GM21526 (cell line): Measurements from ENCODE around the gene NBL1.
"Not testable (repeated sequence)": the region's sequence is repeated elsewhere in the genome, so short reads cannot be mapped to it uniquely, and the experiment has no call there.

Experiments
- ATAC-seq: cut with Tn5 transposase; IDR thresholded peaks from one replicate; pipeline ENCODE4 v1.9.1; 2021; ENCODE audit warnings: moderate library complexity; ENCODE audit not compliant: unreplicated experiment, low FRiP score

NBL1 gene

DNA sequence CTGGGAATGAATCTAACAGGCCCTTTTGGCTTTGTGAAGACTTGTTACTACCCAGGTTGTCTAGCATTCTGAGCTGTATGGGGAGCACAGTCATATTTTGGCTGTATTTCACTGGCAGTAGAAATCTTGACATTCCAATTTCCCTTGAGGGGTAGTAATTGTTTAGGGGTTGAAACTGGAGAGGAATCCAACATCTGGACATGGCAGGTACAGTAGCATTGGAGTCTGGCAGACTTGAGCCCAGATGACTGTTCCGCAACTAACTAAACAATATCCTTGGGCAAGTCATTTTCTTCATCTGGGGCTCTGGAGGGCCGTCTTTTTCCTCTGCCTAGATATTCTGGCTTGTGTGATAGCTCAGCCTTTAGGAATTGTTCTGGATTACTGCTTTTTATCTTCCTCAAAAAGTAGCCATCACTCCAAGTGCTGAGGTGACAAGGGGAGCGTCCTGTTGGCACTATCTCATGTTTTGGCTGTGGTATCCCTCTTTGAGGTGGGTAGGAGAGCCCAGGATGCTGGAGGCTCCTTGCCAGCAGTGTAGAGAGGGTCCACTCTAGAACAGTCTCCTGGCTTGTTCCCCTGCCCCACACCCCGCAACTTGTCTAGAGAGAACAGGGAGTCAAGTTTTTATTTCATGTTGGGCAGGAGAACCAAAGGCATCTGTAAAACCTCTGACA, 22.7 kb upstream of the NBL1 start:
- ATAC-seq = no peak

DNA sequence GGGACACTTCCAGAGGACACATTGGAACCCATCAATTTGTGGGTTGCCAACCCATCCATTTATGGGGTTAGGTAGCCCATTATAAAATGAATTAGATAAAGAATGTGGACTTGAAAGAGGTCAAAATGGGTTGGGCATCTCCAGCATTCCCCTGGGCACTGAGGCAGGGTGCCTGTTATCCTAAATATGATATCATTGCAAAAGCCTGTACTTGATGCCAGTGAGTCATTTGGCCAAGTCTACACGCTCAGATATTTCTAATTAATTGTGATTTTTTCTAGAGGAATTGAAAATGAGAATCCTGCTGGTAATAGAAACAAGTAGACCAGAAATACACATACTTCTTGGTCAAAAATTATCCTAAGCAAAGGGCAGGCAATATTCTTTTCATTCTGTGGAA, 21.9 kb upstream of the NBL1 start:
- ATAC-seq = no peak

DNA sequence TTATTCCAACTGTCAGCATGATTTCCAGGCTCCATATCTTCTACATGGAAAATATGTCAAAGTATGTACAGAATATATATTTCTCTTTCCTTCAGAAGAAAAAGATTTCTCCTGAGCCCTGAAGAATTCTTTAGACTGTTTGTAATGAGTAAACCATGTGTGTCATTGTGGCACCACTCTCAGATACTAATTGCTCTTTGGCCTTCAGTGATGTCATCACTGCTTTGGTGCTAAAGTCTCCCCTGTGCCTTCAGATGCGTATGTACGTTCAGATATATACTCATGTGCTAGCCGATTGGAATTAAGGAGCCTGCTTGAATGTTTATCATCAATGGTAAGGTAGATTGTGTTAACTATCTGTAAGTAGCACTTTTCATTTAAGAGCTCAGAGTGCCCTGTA, 20.6 kb upstream of the NBL1 start:
- no peak for ATAC-seq

DNA sequence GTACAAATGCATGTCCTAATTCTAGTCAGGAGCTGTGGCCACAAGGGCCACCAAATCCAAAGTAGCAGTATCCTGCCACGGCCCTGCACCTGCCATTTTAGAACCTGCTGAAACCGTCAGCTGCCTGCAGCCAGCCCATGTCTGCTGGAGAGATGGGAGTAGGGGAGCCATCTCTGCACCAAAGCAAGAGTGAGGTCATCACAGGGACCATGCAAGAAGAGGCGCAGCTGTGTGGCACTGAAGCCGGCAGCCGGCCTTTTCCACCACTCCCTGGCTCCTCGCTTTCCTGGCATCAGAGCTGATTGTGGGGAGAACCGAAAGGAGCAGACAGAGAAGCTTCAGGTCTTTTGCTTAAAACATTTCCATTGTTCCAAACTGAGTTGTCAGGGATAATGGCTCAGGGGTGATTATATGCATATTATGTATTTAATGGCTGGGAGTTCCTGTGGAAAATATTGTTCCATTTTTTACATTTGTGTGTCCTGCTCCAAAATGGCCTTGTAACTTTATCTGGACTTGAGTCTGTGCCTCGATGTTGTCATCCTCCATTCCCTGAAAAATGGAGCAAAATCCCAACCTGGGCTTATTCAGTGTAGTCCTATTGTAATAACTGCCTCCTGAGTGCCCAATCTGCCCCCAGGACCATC, 18.7 kb upstream of the NBL1 start:
- ATAC-seq = no peak

DNA sequence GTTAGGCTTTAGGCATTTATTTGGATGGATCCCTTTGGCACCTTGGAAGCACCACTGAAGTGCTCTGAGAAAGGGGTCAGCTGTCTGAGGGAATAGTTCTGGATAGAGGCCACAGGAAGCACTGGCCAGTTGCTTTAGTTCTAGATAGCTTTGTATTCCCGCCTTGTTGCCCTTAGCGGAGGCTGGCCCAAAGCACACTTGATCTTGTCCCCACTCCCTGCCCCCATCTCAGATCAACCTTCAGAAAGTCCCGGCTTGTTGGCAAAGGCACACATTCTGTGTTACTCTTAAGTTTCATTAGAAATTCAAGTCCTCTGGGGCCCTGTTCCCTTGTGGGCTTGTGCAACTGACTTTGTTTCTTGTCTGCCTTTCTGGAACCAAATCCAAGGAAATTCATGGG, 15.2 kb upstream of the NBL1 start:
- no peak for ATAC-seq

DNA sequence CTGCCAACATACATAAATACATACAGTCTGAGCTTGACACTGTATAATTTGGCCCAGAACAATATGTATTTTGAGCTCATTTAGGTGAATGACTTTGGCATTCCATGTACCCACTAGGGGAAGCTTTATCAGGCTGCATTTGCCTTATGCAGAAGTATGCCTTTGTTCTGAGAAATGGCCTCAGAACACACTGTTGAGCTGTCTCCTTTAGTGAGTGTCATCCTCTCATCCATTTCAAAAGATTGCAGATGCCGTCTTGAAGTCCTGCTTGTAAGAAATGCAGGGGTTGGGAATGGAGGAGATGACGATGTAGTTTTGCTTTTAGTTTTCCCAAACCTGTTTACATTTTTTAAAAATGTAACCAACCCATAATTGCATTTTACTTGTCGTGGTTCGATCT, 14.8 kb upstream of the NBL1 start:
- ATAC-seq = no peak

DNA sequence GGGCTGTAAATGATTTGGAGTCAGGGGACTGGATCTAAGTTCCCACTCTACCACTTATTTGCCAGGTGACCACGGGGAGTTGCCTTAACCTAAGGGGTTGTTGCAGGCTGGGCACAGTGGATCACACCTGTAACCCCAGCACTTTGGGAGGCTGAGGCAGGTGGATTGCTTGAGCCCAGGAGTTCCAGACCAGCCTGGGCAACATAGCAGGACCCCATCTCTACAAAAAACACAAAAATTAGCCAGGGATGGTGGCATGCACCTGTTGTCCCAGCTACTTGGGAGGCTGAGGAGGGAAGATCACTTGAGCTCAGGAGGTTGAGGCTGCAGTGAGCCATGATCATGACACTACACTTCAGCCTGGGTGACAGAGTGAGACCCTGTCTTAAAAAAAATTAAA, 13.9 kb upstream of the NBL1 start:
- not testable (repeated sequence) for ATAC-seq

- no peak for ATAC-seq
Measured at GRCh38 chr1:19630720-19631395, 13.3 kb upstream of the NBL1 start.

GRCh38 chr1:19632211-19632610, 11.9 kb upstream of the NBL1 start:
- no peak for ATAC-seq

- ATAC-seq = no peak
Measured at GRCh38 chr1:19633106-19633505, 11.0 kb upstream of the NBL1 start.

DNA sequence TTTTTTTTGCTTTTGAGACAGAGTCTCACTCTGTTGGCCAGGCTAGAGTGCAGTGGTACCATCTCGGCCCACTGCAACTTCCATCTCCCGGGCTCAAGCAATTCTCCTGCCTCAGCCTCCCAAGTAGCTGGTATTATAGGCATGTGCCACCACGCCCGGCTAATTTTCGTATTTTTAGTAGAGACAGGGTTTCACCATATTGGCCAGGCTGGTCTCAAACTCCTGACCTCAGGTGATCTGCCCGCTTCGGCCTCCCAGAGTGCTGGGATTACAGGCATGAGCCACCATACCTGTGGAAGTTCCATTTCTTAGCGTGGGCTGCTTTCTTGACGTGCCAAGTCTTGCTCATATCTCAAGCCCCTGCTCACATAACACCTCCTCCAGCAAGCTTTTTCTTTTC, 9.0 kb upstream of the NBL1 start:
- ATAC-seq = not testable (repeated sequence)

DNA sequence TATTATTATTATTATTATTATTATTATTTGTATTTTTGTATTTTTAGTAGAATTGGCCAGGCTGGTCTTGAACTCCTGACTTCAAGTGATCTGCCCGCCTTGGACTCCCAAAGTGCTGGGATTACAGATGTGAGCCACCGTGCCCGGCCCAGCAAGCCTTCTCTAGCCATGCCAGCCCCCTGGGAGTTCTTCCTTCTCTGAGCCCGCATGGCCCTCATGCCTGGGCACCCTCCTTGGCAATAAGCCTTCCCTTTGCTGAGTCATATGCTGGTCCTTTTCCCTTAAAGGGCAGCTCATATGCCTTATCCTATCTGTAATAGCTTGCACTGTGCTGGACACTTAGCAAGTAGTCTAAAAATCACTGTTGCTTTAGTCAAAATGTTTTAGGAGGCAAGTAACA, 8.5 kb upstream of the NBL1 start:
- ATAC-seq = no peak

DNA sequence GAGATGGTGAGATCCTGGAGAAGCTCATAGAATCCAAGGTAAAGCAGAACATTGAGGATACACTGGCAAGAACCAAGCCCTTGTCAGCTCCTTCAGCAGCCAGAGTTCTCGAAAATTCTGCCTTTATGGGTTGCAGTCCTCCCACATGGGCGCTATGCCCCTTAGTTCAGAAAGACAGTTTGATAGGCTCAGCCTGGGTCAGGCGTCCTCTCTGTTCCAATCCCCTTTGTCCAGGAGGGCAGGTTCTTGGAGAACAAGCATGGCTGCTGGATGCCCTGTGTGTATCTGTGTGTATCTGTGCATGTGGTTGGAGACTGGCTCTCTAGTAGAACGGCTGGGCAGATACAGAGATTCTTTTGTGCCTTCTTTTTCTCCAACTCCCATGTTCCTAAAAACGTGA, 8.0 kb upstream of the NBL1 start:
- ATAC-seq = no peak

DNA sequence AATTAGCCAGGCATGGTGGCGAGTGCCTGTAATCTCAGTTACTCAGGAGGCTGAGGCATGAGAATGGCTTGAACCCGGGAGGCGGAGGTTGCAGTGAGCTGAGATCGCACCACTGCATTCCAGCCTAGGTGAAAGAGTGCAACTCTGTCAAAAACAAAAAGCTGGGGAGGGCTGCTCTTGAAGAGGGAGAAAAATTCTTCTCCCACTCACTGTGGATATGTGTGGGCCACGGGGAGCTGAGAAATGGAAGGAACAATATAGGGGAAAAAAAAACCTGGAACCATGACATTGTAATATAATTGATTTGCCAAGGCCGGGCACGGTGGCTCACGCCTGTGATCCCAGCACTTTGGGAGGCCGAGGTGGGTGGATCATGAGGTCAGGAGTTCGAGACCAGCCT, 7.4 kb upstream of the NBL1 start:
- ATAC-seq = not testable (repeated sequence)

GRCh38 chr1:19637606-19638005, 6.5 kb upstream of the NBL1 start:
- no peak for ATAC-seq

DNA sequence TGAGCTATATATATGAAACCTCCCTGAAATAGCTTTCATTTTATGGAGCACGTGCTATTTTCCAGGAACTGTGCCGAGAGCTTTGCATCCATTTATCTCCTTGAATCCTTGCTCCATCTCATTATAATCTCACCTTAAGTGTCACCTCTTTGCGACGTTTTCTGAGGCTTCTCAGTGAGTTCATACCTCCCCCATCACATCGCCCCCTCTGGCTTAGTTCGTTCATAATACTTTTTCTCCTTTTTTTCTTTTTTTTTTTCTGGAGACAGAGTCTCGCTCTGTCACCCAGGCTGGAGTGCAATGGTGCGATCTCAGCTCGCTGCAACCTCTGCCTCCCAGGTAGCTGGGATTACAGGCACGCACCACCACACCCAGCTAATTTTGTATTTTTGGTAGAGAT, 4.9 kb upstream of the NBL1 start:
- not testable (repeated sequence) for ATAC-seq

DNA sequence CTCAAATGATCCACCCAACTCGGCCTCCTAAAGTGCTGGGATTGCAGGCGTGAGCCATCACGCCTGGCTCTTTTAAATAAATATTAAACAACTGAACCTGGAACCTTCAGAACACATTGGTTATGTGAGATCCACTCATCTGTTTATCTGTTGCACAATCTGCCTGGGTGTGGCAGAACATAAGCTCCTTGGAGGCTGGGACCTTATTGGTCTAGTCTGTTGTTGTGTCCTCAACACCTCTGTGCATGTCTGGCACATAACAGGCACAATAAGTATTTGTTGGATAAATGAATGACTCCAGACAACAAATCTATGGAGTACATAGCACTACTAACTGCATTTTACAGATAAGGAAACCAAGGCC, 4.1 kb upstream of the NBL1 start:
- ATAC-seq = no peak

DNA sequence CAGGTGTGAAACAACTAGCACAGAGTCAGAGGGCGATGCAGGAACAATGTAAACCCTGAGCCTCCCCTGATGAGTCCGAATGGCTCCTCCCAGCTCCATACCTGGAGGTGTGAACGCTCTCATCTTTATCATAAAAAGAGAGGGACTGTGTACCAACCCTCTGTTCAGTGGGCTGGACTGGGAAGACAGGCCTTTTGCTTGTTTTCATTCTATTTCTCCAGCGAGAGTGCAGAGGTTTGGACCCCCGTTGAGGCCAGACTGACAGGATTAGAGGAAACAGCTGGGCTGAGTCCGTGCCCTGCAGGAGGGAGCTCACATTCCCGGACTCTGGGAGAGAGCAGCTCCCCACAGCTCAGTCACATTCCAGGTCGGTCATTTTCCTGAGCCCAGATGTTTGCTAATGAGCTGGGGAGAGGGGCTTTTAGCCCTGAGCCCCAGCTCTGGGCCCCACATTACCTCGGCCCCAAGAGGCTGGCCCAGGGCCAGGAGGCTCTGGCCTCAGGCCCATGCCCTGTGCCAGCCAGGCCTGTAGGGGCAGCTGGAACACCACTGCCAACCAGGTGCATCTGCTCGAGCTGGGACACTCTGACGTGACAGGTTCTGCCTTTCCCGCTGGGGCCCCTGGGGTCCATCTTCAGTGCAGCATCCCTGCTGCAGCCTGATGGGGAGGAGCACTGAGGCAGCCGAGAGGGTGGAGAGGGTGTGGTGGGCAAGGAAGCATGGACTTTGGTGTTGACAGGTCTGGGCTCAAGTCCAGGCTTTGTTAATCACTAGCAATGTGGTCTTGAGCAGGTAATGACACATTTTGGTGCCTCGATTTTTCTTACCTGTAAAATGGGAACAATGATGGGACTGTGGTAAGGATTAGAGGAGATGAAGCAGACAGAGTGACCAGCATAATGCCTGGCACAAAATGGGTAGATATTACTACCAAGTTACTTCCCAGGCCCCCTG, 3.5 kb upstream of the NBL1 start:
- ATAC-seq = no peak

DNA sequence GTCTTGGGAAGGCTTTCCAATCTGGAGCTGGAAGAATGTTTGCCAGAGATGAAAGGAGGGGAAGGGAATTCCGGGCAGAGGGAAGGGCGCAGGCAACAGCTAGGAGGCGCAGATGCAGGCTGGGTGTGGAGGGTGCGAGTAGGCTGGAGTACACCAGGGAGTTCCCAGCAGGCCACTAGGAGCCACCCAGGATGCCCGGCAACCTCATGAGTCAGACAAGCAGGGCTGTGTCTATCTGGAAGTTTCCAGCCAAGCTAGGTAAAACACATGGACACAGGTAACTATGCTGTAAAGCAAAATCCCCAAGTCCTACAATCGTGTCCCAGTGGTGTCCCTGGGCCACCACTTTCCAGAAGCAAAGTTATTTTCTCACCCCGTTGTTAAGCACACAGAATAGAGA, 990 bp upstream of the NBL1 start:
- ATAC-seq = no peak

GRCh38 chr1:19644395-19644680, 227 bp downstream of the NBL1 start:
- no peak for ATAC-seq

DNA sequence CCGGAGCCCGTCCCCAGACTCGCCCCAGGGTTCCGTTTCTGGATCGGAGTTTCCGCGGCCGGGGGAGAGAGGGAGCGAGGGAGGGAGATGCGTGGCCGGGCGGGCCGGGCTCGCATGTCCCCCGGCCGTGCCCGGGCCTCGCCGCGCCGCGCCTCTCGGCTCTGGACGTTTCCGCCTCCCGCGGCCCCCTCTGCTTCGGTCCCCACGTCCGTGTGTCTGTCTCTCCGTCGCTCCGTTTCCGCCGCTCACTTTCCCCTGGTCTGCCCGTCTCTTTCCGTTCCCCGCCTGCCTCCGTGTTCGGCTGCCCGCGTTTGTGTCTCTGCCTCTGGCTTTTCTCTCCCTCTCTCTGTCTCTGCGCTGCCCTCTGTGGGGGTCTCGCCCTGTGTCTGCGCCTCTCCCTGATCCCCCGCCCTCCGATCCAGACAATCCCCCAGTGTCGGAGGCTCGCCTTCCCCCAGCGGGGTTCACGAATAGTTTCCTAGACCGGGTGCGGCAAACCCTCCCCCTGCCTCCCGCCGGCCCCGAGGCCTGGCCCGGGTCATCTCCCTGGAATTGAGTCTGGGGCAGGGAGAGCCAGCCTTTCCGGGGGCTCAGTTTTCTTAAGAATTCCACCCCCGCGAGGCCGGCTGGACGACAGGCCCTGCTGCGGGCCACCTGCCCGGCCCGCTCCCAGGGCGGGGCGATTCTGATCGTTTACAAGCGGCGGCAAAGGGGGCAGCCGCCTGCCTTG, 735 bp downstream of the NBL1 start:
- ATAC-seq = no peak
